Heart right ventricle (tissue), 16 donors: Measurements from ENCODE around the gene PHF12. TPM values are rescaled to one million over a fixed set of nuclear protein-coding genes. Genes with fewer than 3 reads are reported as not detected.

Source experiments
- ATAC-seq, 8 donors: fragments of 200-7000 bp; cut with Tn5 transposase; one replicate each; pipeline ENCODE4 v1.9.1; 2020; ENCODE audit warnings: mild to moderate bottlenecking in 8 of 8, moderate library complexity in 8 of 8, moderate number of reproducible peaks in 1 of 8
- DNase-seq, 2 donors: peaks; one replicate each; pipeline ENCODE4 v3.0.0-alpha.2; 2020
- H3K27ac ChIP-seq, 10 donors: fragments of 200-600 bp; sonication (generic) in 2 of 10; one replicate each; pipeline versions ENCODE4 v1.5.0 to v1.8.0; 2020 to 2022; ENCODE audit warnings: mild to moderate bottlenecking in 3 of 10
- H3K27me3 ChIP-seq, 7 donors: fragments of 200-600 bp; one replicate each; pipeline ENCODE4 v1.8.0; 2021 to 2022; ENCODE audit warnings: mild to moderate bottlenecking in 2 of 7
- H3K36me3 ChIP-seq, 9 donors: fragments of 200-600 bp; sonication (generic) in 1 of 9; one replicate each; pipeline versions ENCODE4 v1.5.0 to v1.8.0; 2020 to 2022; ENCODE audit warnings: mild to moderate bottlenecking in 2 of 9
- H3K4me1 ChIP-seq, 9 donors: fragments of 200-600 bp; sonication (generic) in 1 of 9; one replicate each; pipeline versions ENCODE4 v1.5.0 to v1.8.0; 2020 to 2022; ENCODE audit warnings: mild to moderate bottlenecking in 4 of 9
- H3K4me3 ChIP-seq, 10 donors: fragments of 200-600 bp; sonication (generic) in 2 of 10; one replicate each; pipeline versions ENCODE4 v1.5.0 to v1.8.0; 2020 to 2022; ENCODE audit warnings: mild to moderate bottlenecking in 7 of 10, moderate library complexity in 2 of 10
- H3K9me3 ChIP-seq, 11 donors: fragments of 200-600 bp in 10 of 11; sonication (generic) in 2 of 11; one replicate each; pipeline versions ENCODE4 v1.5.0 to v1.8.0; 2013 to 2022; ENCODE audit warnings: mild to moderate bottlenecking in 2 of 11, control low read depth in 1 of 11, moderate library complexity in 1 of 11
- CTCF ChIP-seq, 9 donors: fragments of 200-600 bp; sonication (generic) in 2 of 9; IDR thresholded peaks; one replicate each; pipeline versions ENCODE4 v1.5.0 to v1.8.0; 2021 to 2022; ENCODE audit warnings: antibody characterized with exemption in 9 of 9, mild to moderate bottlenecking in 5 of 9, moderate library complexity in 1 of 9
- WGBS, 2 donors: extraction: QIAGEN DNeasy Blood & Tissue Kit; methylation state at CpG; one replicate each; pipeline ENCODE4 v1.1.7; 2013; ENCODE audit warnings: inconsistent platforms in 1 of 2; 5-methylcytosine and 5-hydroxymethylcytosine counted together
- intact Hi-C, 10 donors: fragments of 100-400 bp; cut with DNase I; formaldehyde crosslinking; loops; one replicate each; pipeline versions ENCODE4 v1.11.1 to v1.14.2; 2022
- polyA plus RNA-seq, 2 donors: library from polyadenylated mRNA; stranded (reverse); fragments of 200-250 nt; gene quantifications; one replicate each; pipeline ENCODE4 v1.2.3, GENCODE V29; 2013
- total RNA-seq, 10 donors: library from RNA; stranded (reverse); fragmentation: NEBNext Ultra II Directional in 3 of 10; extraction: Animal tissue kit (Norgen Biotek cat#: 25700) in 3 of 10; gene quantifications; one replicate each; pipeline versions ENCODE4 v1.2.1 to v1.2.4, GENCODE V29; 2021 to 2023
- donor health status: Arrhythmogenic right ventricular cardiomyopathy.
- donor health status: ischemic (EF 13 %, LVEDD 7.1; RV severe dilation, severe dysfunction).
- donor health status: healthy with polysubstance abuse.
- donor health status: DM: no; HTN: yes; CAD: no.
- donor health status: DM: no; HTN: no; CAD: no.
- donor health status: ischemic (EF 25% LVEDD 6.9; RV normal size, moderate dysfunction).
- donor health status: ischemic (EF 25% LVEDD 5.7; RV mildly dilated, moderate dysfunction).
- donor health status: healthy.
- donor health status: DM: yes; HTN: yes; CAD: no.
- donor health status: Ischemic cardiomyopathy.
- donor health status: ischemic (EF 35%, LVEDD 5.7; RV mildly dilated, moderate dysfunction).
- donor health status: nonischemic (EF 11% LVEDD 7.7; RV severe dilation, severe dysfunction).
- donor health status: DM: yes; HTN: yes; CAD: no.
- donor health status: PGD.
- donor health status: ischemic (EF 29% LVEDD 5.4; RV normal size, mild dysfunction).
- donor health status: nonischemic (EF 23%, LVEDD 6.1; RV moderate dilation, normal function).

Gene PHF12
- total and polyA plus RNA-seq, 12 donors: 7.3 to 28.0 (median 20.9) TPM

GRCh38 chr17:28960256-28961061 lies 9.1 kb upstream of the PHF12 start:
- no peak for ATAC-seq
- Histone ChIP-seq H3K4me1 (no peaks in the 10 kb centered on the region), H3K27ac (no peak overlapping the region), H3K36me3 (no peaks in the 10 kb centered on the region), H3K27me3 (peaks cover 0 to 20% (median 6%) of the 10 kb centered on the region in 7 donors), H3K4me3 (no peak overlapping the region), H3K9me3 (no peaks in the 10 kb centered on the region)
- 95% methylated on average over 18 of the region's 18 CpGs for WGBS, 2 donors
- no peak for TF ChIP-seq CTCF (IDR thresholded peaks at IDR 0.05)
- DNase-seq: no peak
- intact Hi-C loops: no loop called here

GRCh38 chr17:28959471-28959871 lies 8.2 kb upstream of the PHF12 start:
- 89 to 92% methylated on average over 9 of the region's 9 CpGs for WGBS, 2 donors
- Histone ChIP-seq H3K9me3 (no peaks in the 10 kb centered on the region), H3K27ac (no peak overlapping the region), H3K36me3 (no peaks in the 10 kb centered on the region), H3K27me3 (peaks cover 0 to 12% (median under 1%) of the 10 kb centered on the region in 7 donors), H3K4me3 (no peak overlapping the region), H3K4me1 (no peaks in the 10 kb centered on the region)
- DNase-seq: no peak
- ATAC-seq: no peak
- TF ChIP-seq CTCF (IDR thresholded peaks at IDR 0.05): no peak
- intact Hi-C loops: loop anchor here in 1 of 10 donors (10.0 kb wide), 2 partner anchors 255 to 625 kb away; partner anchors contain the start of genes IFT20 and TNFAIP1

- 93 to 95% methylated on average over 18 of the region's 18 CpGs for WGBS, 2 donors
These were observed 7.6 kb upstream of the PHF12 start for GRCh38 chr17:28958820-28959455.

More at GRCh38 chr17:28958820-28959455, 7.6 kb upstream of the PHF12 start:
- no peak overlapping the region for H3K4me3 ChIP-seq
- intact Hi-C loops: loop anchor here in 1 of 10 donors (10.0 kb wide), 2 partner anchors 256 to 624 kb away; partner anchors contain the start of genes IFT20 and TNFAIP1
- peaks cover 0 to 6% (median 0%) of the 10 kb centered on the region in 7 donors for H3K27me3 ChIP-seq
- H3K27ac ChIP-seq: no peak overlapping the region
- ATAC-seq (no peak), DNase-seq (no peak)
- no peak for TF ChIP-seq CTCF (IDR thresholded peaks at IDR 0.05)
- no peaks in the 10 kb centered on the region for H3K9me3 ChIP-seq
- H3K36me3 ChIP-seq: no peaks in the 10 kb centered on the region
- H3K4me1 ChIP-seq: no peaks in the 10 kb centered on the region
